BLaER1 (cell line): ENCODE measurements around the gene GRAMD1A.
"Not testable (repeated sequence)": the region's sequence is repeated elsewhere in the genome, so short reads cannot be mapped to it uniquely, and the experiment has no call there.

ENCODE experiments used
- H3K27ac ChIP-seq: shearing (Covaris generic); formaldehyde crosslinking; 2 replicates; pipeline ENCODE4 v1.8.1; 2022
- H3K27me3 ChIP-seq: shearing (Covaris generic); formaldehyde crosslinking; 2 replicates; pipeline ENCODE4 v1.8.1; 2022
- H3K36me3 ChIP-seq: shearing (Covaris generic); formaldehyde crosslinking; 2 replicates; pipeline ENCODE4 v1.8.1; 2022
- H3K4me1 ChIP-seq: shearing (Covaris generic); formaldehyde crosslinking; 2 replicates; pipeline ENCODE4 v1.8.1; 2022
- H3K4me2 ChIP-seq: shearing (Covaris generic); formaldehyde crosslinking; 2 replicates; pipeline ENCODE4 v1.8.1; 2022
- H3K4me3 ChIP-seq: shearing (Covaris generic); formaldehyde crosslinking; 2 replicates; pipeline ENCODE4 v1.8.1; 2022
- H3K9ac ChIP-seq: shearing (Covaris generic); formaldehyde crosslinking; 2 replicates; pipeline ENCODE4 v1.8.1; 2022
- H3K9me3 ChIP-seq: shearing (Covaris generic); formaldehyde crosslinking; 2 replicates; pipeline ENCODE4 v1.8.1; 2022
- H4K20me1 ChIP-seq: shearing (Covaris generic); formaldehyde crosslinking; 2 replicates; pipeline ENCODE4 v1.8.1; 2022
- Cebpa-rat ChIP-seq: shearing (Covaris generic); IDR thresholded peaks from 2 replicates; pipeline ENCODE4 v1.8.1; 2022

GRAMD1A gene

DNA sequence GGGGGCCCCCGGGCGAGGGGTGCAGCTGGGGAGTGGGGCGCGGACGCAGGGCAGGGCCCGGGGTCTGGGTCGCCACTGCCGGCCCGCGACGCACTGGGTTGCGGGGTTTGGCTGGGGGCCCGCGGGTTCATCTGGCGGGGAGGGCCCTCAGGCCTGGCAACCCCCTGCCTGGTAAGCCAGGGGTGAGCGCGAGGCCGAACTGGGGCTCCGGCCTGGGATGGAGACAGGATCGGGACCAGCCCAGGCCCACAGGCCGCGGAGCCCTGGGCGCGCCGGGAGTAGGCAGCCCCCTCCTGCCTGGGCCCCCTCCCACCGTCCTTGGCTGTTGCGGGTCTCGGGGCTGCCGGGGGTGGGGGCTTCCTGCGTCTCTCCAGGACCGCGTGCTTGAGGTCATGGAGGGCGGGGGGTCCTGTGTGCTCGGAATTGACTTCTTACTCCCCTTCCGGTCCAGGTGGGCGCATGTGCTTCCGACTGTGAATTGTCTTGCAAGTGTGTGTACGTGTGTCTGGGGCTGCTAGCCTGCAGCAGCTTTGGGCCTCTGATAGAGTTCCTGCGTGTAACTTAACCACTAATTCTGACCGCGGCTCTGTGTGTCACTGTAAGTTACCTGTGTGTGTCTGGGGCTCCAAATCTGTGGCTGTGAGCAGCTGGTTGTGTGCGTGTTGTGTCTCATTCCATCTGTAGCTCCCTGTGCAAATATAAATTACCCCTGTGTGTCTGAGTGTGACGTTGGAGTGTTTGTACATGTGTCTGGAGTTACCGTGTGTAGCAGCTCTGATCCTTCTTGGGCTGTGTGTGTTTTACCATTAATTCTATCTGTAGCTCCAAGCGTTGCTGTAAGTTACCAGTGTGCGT lies 751 bp downstream of the GRAMD1A start:
- Histone ChIP-seq H3K4me1 (peaks cover 77% of the 10 kb centered on the region), H3K27me3 (no peaks in the 10 kb centered on the region), H3K27ac (peak overlapping the region; percentile 97), H3K9ac (peak overlapping the region; percentile 95), H3K36me3 (peaks cover 39% of the 10 kb centered on the region), H4K20me1 (peaks cover 53% of the 10 kb centered on the region), H3K4me3 (peak overlapping the region; percentile 93), H3K9me3 (peaks cover 2% of the 10 kb centered on the region), H3K4me2 (peak overlapping the region; percentile 86)
- no peak for TF ChIP-seq Cebpa-rat

DNA sequence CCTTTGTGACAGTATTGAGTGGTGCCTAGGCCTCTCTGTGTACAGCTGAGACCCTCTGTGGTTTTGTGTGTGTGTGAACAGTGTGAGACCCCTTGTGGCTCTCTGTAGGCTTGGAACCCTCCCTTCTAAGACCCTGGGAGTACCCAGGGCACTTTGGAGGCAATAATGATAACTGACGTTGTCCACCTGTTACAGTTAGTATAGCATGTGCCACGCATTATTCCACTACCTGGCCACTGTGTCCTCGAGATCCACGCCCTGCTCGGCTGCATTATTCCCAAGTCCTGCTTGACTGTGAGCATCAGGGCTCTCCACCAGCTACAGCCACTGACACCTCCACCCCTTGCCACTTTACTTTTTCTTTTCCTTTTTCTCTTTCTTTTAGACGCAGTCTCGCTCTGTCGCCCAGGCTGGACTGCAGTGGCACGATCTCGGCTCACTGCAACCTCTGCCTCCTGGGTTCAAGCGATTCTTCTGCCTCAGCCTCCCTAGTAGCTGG lies 2.0 kb downstream of the GRAMD1A start:
- Histone ChIP-seq H3K27ac (peak overlapping the region; percentile 97), H3K4me2 (peak overlapping the region; percentile 86), H3K4me3 (peak overlapping the region; percentile 93), H4K20me1 (peaks cover 65% of the 10 kb centered on the region), H3K9ac (peak overlapping the region; percentile 95), H3K9me3 (no peaks in the 10 kb centered on the region), H3K4me1 (peaks cover 65% of the 10 kb centered on the region), H3K36me3 (peaks cover 52% of the 10 kb centered on the region), H3K27me3 (no peaks in the 10 kb centered on the region)
- TF ChIP-seq Cebpa-rat, result no peak

DNA sequence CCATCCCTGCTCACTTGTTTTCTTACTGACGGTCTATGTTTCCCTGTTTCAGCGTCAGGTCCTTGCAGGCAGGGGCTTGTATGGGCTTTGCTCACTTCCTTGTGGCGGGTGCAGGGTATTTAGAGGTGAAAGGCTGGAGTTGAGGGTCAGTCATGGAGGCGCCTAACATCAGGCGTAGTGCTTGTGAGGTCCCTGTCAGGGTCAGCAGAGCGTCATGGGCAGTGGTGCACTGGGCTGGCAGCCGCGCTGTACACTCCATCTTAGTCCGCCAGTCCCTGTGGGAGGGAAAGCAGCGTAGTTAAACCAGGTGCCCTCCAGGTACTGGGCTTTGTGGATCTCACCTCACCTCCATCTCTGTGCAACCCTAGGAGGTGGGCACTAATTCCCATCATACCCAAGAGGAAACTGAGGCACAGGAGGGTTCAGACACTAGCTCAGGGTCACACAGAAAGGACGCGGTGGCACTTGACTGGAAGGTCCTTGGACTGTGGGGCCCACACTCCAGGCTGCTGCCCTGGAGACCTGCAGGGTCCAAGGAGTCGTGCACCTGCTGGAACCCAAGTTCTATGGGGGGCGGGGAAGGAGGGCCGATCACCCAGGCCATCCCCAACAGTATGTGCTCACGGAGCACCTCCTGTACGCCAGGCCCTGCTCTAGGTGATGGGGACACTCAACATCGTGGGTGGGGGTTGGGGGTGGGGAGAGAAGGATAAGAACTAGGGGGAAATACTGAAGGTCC lies 4.6 kb downstream of the GRAMD1A start:
- Histone ChIP-seq H3K4me1 (peaks cover 39% of the 10 kb centered on the region), H3K27ac (no peak overlapping the region), H3K27me3 (no peaks in the 10 kb centered on the region), H3K4me3 (no peak overlapping the region), H3K36me3 (peaks cover 78% of the 10 kb centered on the region), H3K4me2 (peak overlapping the region; percentile 86), H4K20me1 (peaks cover 91% of the 10 kb centered on the region), H3K9me3 (no peaks in the 10 kb centered on the region), H3K9ac (0 out of 2 replicates have a peak overlapping the region, but pooled peaks have one; percentile 24)
- TF ChIP-seq Cebpa-rat, result no peak

DNA sequence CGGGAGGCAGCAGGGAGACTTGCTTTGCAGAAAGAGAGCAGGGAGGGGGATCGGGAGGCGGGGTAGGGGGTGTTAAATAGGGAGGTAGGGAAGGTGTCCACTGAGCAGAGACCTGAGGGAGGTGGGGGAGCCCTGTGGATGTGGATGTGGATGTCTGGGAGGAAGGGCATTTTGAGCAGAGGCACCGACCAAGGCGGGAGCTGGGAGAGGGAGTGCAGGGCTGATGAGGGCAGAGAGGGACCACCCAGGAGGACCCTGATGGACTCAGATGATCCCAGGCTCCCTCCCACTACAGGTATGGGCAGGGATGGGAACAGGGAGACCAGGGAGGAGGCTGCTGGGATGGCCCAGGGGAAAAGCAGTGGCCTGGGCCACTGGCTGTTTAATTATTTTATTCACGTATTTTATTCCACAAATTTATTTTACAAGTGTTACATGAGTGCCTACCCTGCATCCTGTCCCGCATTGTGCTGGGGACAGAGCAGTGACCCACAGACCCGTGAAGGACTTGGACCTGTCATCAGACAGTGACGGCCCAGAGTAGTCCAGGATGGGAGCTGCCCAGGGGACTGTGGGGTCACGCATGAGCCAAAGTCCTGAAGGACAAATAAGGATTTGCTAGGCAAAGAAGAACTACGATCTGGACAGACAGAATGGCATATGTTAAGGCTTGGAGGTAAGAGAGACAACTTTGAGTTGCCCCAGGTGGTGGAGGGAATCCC lies 5.3 kb downstream of the GRAMD1A start:
- peaks cover 85% of the 10 kb centered on the region for H3K36me3 ChIP-seq
- H3K4me2 ChIP-seq, result no peak overlapping the region
- H3K9me3 ChIP-seq, result no peaks in the 10 kb centered on the region
- peaks cover 98% of the 10 kb centered on the region for H4K20me1 ChIP-seq
- 0 out of 2 replicates have a peak overlapping the region, but pooled peaks have one; percentile 19 for H3K9ac ChIP-seq
- no peak for TF ChIP-seq Cebpa-rat
- H3K27me3 ChIP-seq, result no peaks in the 10 kb centered on the region
- H3K4me1 ChIP-seq, result peaks cover 45% of the 10 kb centered on the region
- no peak overlapping the region for H3K4me3 ChIP-seq
- no peak overlapping the region for H3K27ac ChIP-seq

DNA sequence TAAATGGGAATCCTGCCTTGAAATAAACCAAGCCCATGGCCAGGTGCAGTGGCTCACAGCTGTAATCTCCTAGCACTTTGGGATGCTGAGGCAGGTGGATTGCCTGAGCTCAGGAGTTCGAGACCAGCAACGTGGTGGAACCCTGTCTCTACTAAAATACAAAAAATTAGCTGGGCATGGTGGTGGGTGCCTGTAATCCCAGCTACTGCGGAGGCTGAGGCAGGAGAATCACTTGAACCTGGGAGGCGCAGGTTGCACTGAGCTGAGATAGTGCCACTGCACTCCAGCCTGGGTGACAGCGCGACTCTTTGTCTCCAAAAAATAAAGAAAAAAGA lies 5.9 kb downstream of the GRAMD1A start:
- H4K20me1 ChIP-seq, result peaks cover 100% of the 10 kb centered on the region
- not testable (repeated sequence) for H3K4me3 ChIP-seq, H3K27me3 ChIP-seq, H3K4me2 ChIP-seq, H3K27ac ChIP-seq, H3K9me3 ChIP-seq
- H3K4me1 ChIP-seq, result peaks cover 51% of the 10 kb centered on the region
- H3K9ac ChIP-seq, result 0 out of 2 replicates have a peak overlapping the region, but pooled peaks have one; percentile 19
- peaks cover 90% of the 10 kb centered on the region for H3K36me3 ChIP-seq

DNA sequence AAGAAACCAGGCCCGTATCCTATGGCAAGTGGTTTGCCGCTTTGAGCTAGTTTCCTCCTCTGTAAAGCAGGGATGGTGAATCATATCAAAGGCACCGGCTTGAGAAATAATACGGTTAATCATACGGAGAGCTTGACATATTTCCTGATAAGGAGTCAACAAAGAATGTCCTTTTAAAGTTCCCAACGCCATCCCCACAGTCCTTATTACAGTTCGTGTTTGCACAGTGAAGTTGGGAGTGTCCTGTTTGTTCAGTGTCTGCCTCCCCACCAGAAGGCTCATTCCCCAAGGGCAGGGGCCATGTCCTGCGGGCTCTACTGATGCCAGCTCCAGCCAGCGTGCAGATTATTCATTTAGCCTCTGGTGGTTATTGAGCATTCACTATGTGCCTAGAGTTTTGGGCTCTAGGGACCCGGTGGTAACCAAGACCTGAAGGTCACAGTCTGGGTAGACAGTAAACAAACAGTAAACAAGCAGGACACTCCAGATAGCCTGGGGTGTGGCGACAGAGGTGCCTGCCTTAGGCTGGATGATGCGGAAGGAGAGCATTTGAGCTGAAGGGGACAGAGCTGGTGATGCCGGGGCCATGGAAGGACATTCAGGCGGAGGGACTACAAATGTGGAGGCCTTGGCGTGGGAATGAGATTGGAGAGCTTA lies 6.3 kb downstream of the GRAMD1A start:
- no peak overlapping the region for H3K27ac ChIP-seq
- H4K20me1 ChIP-seq, result peaks cover 100% of the 10 kb centered on the region
- peaks cover 52% of the 10 kb centered on the region for H3K4me1 ChIP-seq
- no peak overlapping the region for H3K4me2 ChIP-seq
- H3K4me3 ChIP-seq, result no peak overlapping the region
- no peaks in the 10 kb centered on the region for H3K27me3 ChIP-seq
- H3K9ac ChIP-seq, result 0 out of 2 replicates have a peak overlapping the region, but pooled peaks have one; percentile 19
- H3K9me3 ChIP-seq, result no peaks in the 10 kb centered on the region
- H3K36me3 ChIP-seq, result peaks cover 95% of the 10 kb centered on the region
- no peak for TF ChIP-seq Cebpa-rat

DNA sequence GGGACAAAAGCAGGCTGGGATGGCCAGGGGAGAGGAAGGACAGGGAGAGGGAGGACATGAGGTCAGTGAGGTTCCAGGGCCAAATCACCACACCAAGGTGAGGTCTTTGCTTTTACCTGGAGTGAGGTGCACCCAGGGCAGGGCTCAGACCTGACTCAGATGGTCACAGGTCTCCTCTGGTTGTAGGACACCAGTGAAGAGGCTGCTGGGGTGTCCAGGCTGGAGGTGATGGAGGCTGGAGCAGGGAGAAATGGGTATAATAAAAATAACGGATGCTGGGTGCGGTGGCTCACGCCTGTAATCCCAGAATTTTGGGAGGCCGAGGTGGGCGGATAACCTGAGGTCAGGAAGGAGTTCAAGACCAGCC lies 6.9 kb downstream of the GRAMD1A start:
- H3K4me3 ChIP-seq, result no peak overlapping the region
- H3K4me1 ChIP-seq, result peaks cover 52% of the 10 kb centered on the region
- H3K27me3 ChIP-seq, result no peaks in the 10 kb centered on the region
- peaks cover 96% of the 10 kb centered on the region for H3K36me3 ChIP-seq
- H3K9ac ChIP-seq, result no peak overlapping the region
- H3K9me3 ChIP-seq, result no peaks in the 10 kb centered on the region
- no peak for TF ChIP-seq Cebpa-rat
- no peak overlapping the region for H3K4me2 ChIP-seq
- H4K20me1 ChIP-seq, result peaks cover 100% of the 10 kb centered on the region
- H3K27ac ChIP-seq, result no peak overlapping the region

DNA sequence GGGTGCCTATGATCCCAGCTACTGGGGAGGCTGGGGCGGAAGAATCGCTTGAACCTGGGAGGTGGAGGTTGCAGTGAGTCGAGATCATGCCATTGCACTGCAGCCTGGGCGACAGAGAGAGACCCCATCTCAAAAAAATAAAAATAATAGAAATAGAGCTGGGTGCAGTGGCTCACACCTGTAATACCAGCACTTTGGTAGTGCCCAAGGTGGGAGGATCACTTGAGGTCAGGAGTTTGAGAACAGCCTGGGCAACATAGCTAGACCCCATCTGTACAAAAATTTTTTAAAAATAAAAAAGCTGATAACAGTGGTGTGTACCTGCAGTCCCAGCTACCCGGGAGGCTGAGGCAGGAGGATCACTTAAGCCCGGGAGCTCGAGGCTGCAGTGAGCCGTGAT lies 7.3 kb downstream of the GRAMD1A start:
- Histone ChIP-seq H3K36me3 (peaks cover 96% of the 10 kb centered on the region), H3K4me1 (peaks cover 52% of the 10 kb centered on the region), H4K20me1 (peaks cover 100% of the 10 kb centered on the region)
- not testable (repeated sequence) for H3K27ac ChIP-seq, H3K4me2 ChIP-seq, H3K9me3 ChIP-seq, H3K27me3 ChIP-seq, H3K9ac ChIP-seq, H3K4me3 ChIP-seq

DNA sequence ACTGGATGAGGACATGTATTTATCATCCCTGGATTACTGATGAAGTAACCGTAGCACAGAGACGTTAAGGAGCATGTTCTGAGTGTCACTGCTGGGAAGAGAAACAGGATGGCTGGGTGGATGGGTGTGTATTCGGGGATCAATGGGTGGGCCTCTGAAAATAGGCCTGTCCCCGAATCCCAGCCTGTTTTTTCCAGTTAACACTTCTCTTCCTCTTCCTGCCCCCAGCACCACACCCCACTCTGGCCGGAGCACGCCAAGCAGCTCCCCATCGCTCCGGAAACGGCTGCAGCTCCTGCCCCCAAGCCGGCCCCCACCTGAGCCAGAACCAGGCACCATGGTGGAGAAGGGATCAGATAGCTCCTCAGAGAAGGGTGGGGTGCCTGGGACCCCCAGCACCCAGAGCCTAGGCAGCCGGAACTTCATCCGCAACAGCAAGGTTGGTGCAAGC lies 8.8 kb downstream of the GRAMD1A start:
- Histone ChIP-seq H3K27me3 (no peaks in the 10 kb centered on the region), H3K4me3 (no peak overlapping the region), H4K20me1 (peaks cover 100% of the 10 kb centered on the region), H3K4me1 (peaks cover 52% of the 10 kb centered on the region), H3K9ac (peak overlapping the region; percentile 19; the same call in 1 of the 2 replicates), H3K4me2 (no peak overlapping the region), H3K9me3 (no peaks in the 10 kb centered on the region), H3K36me3 (peaks cover 98% of the 10 kb centered on the region), H3K27ac (no peak overlapping the region)
- TF ChIP-seq Cebpa-rat, result no peak
